ENCODE measurements around the gene RNU5D-1. TPM values are rescaled to one million over a fixed set of nuclear protein-coding genes. Genes with fewer than 3 reads are reported as not detected.

The RNU5D-1 gene
- total RNA-seq, 2 donors from 2014 or later = not detected

DNA sequence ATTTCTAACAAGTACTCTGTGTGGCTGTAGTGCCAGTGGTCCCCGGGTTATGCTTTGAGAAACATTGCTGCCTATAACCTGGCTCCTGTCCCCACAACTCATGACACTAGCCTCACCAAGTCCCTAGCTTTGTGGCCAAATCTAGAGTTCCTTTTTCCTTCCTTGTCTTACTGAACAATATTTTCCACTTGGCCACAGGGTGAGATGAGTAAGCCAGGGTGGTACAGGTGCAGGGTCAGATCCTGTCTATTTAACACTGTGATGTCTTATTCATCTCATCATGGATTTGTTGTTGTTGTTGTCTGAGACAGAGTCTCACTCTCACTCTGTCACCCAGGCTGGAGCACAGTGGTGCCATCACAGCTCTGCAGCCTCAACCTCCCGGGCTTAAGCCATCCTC, 37.8 kb downstream of the RNU5D-1 start:
- Mint-ChIP-seq H3K27ac (no peak overlapping the region), H3K9me3 (no peaks in the 10 kb centered on the region), H3K36me3 (no peaks in the 10 kb centered on the region)
- ATAC-seq = peak; percentile 71 to 88
- DNase-seq (ENCODE audit: low spot score in 2 of 2) = no peak

DNA sequence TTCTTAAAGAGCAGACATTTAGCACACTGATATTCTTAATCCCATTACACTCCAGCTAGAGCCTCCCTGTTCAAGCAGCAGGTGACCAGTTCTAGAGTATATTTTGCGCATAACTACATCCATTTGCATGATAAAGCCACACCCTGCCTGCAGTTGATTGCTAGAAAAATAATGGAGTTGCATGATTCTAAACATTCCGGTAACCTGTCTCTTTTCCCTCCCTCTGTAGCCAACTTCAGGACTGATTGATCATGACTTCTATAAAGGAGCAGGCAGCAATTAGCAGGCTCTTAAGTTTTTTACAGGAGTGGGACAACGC, 41.6 kb downstream of the RNU5D-1 start:
- H3K36me3 Mint-ChIP-seq = no peaks in the 10 kb centered on the region

GRCh38 chr1:44688760-44689446, 42.1 kb downstream of the RNU5D-1 start:
- no peak for DNase-seq (ENCODE audit: low spot score in 2 of 2)
- H3K27ac Mint-ChIP-seq = no peak overlapping the region
- H3K9me3 Mint-ChIP-seq = no peaks in the 10 kb centered on the region
- ATAC-seq = no peak
- no peaks in the 10 kb centered on the region for H3K36me3 Mint-ChIP-seq

More for the DNA sequence above, 41.6 kb downstream of the RNU5D-1 start:
- ATAC-seq (no peak), DNase-seq (ENCODE audit: low spot score in 2 of 2) (no peak)
- no peak overlapping the region for H3K27ac Mint-ChIP-seq
- no peaks in the 10 kb centered on the region for H3K9me3 Mint-ChIP-seq

DNA sequence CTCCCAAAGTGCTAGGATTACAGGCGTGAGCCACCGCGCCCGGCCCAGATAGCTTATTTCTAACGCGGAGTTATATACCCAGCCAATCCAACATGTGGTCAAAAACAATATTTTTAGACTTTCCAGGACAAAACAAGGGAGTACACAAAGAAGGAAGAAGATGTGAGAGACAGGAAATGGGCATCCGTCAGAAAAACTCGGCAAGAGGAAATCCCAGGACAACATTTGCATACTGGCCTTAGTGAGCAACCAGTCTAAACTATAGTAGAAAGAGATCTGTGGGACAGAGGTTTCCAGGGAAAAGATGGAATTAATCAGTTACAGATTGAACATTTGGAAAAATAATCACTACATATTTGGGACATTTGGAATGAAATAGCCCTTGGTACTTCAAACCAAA, 45.1 kb downstream of the RNU5D-1 start:
- H3K9me3 Mint-ChIP-seq = no peaks in the 10 kb centered on the region
- no peak for ATAC-seq
- no peak for DNase-seq (ENCODE audit: low spot score in 2 of 2)
- H3K27ac Mint-ChIP-seq = no peak overlapping the region
- H3K36me3 Mint-ChIP-seq = no peaks in the 10 kb centered on the region

GRCh38 chr1:44685218-44685617, 45.8 kb downstream of the RNU5D-1 start:
- no peak overlapping the region for H3K27ac Mint-ChIP-seq
- no peaks in the 10 kb centered on the region for H3K9me3 Mint-ChIP-seq
- DNase-seq (ENCODE audit: low spot score in 2 of 2) = no peak
- no peak for ATAC-seq
- H3K36me3 Mint-ChIP-seq = no peaks in the 10 kb centered on the region

- Mint-ChIP-seq H3K27ac (no peak overlapping the region), H3K36me3 (no peaks in the 10 kb centered on the region), H3K9me3 (no peaks in the 10 kb centered on the region)
- DNase-seq (ENCODE audit: low spot score in 2 of 2) = no peak
- peak in 1 of 2 donors; percentile 40 for ATAC-seq
These were observed 46.4 kb downstream of the RNU5D-1 start for GRCh38 chr1:44684525-44684924.

GRCh38 chr1:44682883-44683265, 48.1 kb downstream of the RNU5D-1 start:
- H3K9me3 Mint-ChIP-seq = no peaks in the 10 kb centered on the region
- no peak for ATAC-seq
- H3K27ac Mint-ChIP-seq = no peak overlapping the region
- no peak for DNase-seq (ENCODE audit: low spot score in 2 of 2)
- no peaks in the 10 kb centered on the region for H3K36me3 Mint-ChIP-seq

GRCh38 chr1:44681905-44682882, 48.8 kb downstream of the RNU5D-1 start:
- no peak for DNase-seq (ENCODE audit: low spot score in 2 of 2)
- H3K36me3 Mint-ChIP-seq = no peaks in the 10 kb centered on the region
- no peaks in the 10 kb centered on the region for H3K9me3 Mint-ChIP-seq
- no peak overlapping the region for H3K27ac Mint-ChIP-seq
- ATAC-seq = no peak

Other genes starting within 250 kb of the RNU5D-1 start
- 1 to 10 TPM; 4.4 to 5.2 TPM for gene TMEM53, start 56.7 kb downstream of the RNU5D-1 start, total RNA-seq
- 100 to 1,000 TPM; 102 to 155 TPM for gene ARMH1, start 56.5 kb downstream of the RNU5D-1 start, total RNA-seq
- gene KIF2C, start 8.7 kb upstream of the RNU5D-1 start, total RNA-seq = 100 to 1,000 TPM in 1 of 2 donors, 10 to 100 TPM in 1; 95.2 to 228 TPM
- gene RPS8, start 44.4 kb upstream of the RNU5D-1 start, total RNA-seq = 1,000 to 10,000 TPM; 2,726 to 3,052 TPM
- gene BEST4, start 57.0 kb upstream of the RNU5D-1 start, total RNA-seq = 1 to 10 TPM in 1 of 2 donors, under 1 TPM in 1; 0.80 to 1.8 TPM
- gene PLK3, start 69.2 kb upstream of the RNU5D-1 start, total RNA-seq = 10 to 100 TPM; 39.6 to 80.8 TPM
- under 1 TPM; 0.32 to 0.80 TPM for gene DYNLT4, start 76.2 kb upstream of the RNU5D-1 start, total RNA-seq
- 10 to 100 TPM in 1 of 2 donors, 1 to 10 TPM in 1; 9.7 to 16.7 TPM for gene BTBD19, start 77.4 kb upstream of the RNU5D-1 start, total RNA-seq
- 1 to 10 TPM in 1 of 2 donors, under 1 TPM in 1; 0.99 to 1.5 TPM for gene PTCH2, start 112.1 kb upstream of the RNU5D-1 start, total RNA-seq

Data from activated naive CD4-positive, alpha-beta T cell treated with anti-CD3 and anti-CD28 coated beads, Interleukin-2, amount 50 U/mL, for 72 hours (primary cell).